Right ventricle myocardium inferior (tissue), 1 donor: ENCODE results near the gene HOATZ. TPM values are rescaled to one million over a fixed set of nuclear protein-coding genes. Genes with fewer than 3 reads are reported as not detected.

Experiments used
- ATAC-seq: fragments of 200-7000 bp; cut with Tn5 transposase; one replicate; pipeline ENCODE4 v1.9.1; 2020; ENCODE audit warnings: mild to moderate bottlenecking, moderate library complexity
- DNase-seq: peaks from one replicate; pipeline ENCODE4 v3.0.0; 2021; ENCODE audit errors: missing footprints
- intact Hi-C: fragments of 100-400 bp; cut with DNase I; formaldehyde crosslinking; loops from one replicate; pipeline ENCODE4 v1.11.0; 2022
- long read RNA-seq: library from polyadenylated mRNA; unstranded; transcript quantifications from one replicate; pipeline ENCODE4 v2.0.0, GENCODE V29; 2021
- total RNA-seq: library from RNA; stranded (reverse); fragmentation: NEBNext Ultra II Directional; extraction: Animal tissue kit (Norgen Biotek cat#: 25700); gene quantifications from one replicate; pipeline ENCODE4 v1.2.1, GENCODE V29; 2021
- donor health status: DM: no; HTN: yes; CAD: no; lungs with severe emphysema.

The HOATZ gene
- total RNA-seq, result not detected
- long read RNA-seq, result 0 reads

DNA sequence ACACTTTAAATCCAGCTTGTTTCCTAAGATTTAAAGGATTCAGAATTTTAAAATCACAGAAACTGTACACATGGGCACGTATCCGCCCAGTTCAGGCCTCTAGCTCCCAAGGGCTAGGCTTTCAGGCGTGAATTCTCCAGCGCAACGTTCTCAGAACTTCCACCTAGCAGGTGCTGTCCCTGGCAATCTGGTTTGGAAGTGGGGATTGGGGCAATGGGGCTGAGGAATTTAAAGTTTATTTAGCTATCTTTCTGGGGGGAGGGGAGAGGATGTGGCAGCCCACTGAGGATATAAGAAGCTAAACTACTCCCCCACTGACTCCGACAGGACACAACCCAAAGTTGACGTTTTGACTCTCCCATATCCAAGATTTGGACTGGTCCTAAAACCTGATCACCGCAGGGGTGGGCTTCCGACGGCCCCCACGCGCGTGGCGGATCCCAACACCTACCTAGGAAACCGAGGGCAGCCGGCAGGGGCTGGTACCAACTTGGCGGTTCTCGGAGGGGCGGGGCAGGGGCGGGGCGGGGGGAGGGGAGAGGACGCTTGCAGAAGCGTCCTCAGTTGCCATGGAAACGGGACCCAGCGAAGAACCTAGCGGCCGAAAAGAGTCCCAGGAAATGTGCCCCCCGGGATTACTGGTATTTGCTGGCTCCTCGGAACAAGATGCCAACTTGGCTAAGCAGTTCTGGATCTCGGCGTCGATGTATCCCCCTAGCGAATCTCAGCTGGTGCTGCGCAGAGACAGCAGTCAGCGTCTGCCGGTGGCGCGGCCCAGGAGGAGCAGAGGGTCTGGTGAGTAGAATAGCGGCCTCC is at the start of gene HOATZ:
Gene HOATZ (plus strand): TSS at position 563 of the 816 bp plus-strand sequence. CDS start 7 bp downstream, at position 570.
- no peak for ATAC-seq
- intact Hi-C loops, result no loop called here

GRCh38 chr11:111465400-111465799 is 49.2 kb upstream of the HOATZ start:
- intact Hi-C loops, result no loop called here
- ATAC-seq, result no peak
- DNase-seq, result no peak

More for the DNA sequence above, at the start of gene HOATZ:
- no peak for DNase-seq

DNA sequence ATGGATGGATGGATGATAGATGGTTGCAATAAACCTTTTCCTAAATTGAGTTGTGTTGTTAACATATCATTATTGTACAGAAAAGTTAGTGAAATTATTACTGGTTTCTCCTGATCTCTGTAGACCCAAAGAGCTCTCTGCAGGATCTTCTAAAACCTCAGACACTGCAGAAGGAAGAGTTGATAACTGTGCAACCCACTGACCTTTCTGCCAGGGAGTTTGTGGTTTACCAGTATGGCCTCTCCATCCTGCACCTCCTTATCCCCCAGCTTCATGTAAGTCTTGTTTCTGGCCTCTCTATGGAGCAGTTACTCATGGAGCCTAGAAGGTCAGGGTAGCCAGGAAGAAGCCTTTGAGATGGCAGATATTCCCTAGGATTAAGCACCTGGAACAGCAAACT is 48.0 kb upstream of the HOATZ start:
- DNase-seq (no peak), ATAC-seq (no peak)
- intact Hi-C loops, result no loop called here

GRCh38 chr11:111469200-111469599 is 45.4 kb upstream of the HOATZ start:
- ATAC-seq, result no peak
- intact Hi-C loops, result no loop called here

DNA sequence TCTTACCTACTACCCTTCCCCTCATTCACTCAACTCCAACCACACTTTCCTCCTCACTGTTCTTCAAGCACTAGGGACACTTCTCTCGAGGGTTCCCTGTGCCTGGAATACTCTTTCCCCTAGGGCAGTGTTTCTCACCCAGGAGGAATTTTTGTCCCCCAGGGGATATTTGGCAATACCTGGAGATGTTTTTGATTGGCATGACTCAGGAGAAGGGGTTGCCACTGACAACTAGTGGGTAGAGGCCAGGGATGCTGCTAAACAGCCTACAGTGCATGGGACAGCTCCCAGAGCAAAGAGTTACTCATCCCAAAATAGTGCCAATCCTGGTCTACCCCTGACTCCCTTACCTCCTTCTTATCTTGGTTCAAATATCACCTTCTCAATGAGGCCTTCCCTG is 42.4 kb upstream of the HOATZ start:
- ATAC-seq, result no peak
- DNase-seq, result no peak
- intact Hi-C loops, result no loop called here

More at GRCh38 chr11:111469200-111469599, 45.4 kb upstream of the HOATZ start:
- DNase-seq, result no peak

GRCh38 chr11:111474432-111474831 is 40.1 kb upstream of the HOATZ start:
- ATAC-seq (no peak), DNase-seq (no peak)
- intact Hi-C loops, result no loop called here

- intact Hi-C loops, result no loop called here
- DNase-seq, result no peak
- ATAC-seq, result no peak
Measured at GRCh38 chr11:111476366-111476765, 38.2 kb upstream of the HOATZ start.

- intact Hi-C loops, result no loop called here
- DNase-seq (no peak), ATAC-seq (no peak)
Measured at GRCh38 chr11:111476956-111477355, 37.6 kb upstream of the HOATZ start.

DNA sequence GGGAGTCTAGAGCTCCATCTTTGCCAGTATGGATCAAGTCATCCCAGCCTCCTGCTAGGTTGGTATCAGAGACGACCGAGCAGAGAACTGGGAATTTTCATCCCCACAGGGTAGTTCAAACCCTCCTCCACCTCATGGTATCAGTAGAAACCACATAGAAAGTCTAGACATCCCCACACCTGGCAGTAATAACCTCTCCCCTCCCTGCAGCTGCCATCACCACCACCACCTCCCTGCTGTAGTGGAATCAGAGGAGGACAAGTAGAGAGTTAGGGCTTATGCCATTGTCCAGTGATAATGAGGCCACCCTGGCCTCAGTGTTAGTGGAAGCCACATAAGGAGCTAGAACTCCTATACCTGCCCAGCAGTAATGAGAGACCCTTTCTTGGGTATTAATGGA is 36.7 kb upstream of the HOATZ start:
- intact Hi-C loops, result no loop called here
- no peak for DNase-seq
- no peak for ATAC-seq

GRCh38 chr11:111479666-111480065 is 34.9 kb upstream of the HOATZ start:
- no peak for ATAC-seq
- intact Hi-C loops, result no loop called here
- DNase-seq, result no peak

DNA sequence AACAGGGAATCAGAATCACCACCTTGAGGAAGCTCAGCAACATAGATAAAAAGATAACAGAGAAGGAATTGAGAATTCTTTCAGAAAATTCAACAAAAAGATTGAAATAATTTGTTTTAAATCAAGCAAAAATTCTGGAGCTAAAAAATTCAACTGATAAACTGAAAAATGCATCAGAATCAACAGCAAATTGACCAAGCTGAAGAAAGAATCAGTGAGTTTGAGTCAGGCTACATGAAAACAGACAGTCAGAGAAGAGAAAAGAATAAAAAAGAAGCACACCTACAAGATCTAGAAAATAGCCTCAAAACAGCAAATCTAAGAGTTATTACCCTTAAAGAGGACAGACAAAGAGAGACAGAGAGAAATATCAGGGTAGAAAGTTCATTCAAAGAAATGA is 31.1 kb upstream of the HOATZ start:
- DNase-seq, result no peak
- intact Hi-C loops, result no loop called here
- no peak for ATAC-seq

DNA sequence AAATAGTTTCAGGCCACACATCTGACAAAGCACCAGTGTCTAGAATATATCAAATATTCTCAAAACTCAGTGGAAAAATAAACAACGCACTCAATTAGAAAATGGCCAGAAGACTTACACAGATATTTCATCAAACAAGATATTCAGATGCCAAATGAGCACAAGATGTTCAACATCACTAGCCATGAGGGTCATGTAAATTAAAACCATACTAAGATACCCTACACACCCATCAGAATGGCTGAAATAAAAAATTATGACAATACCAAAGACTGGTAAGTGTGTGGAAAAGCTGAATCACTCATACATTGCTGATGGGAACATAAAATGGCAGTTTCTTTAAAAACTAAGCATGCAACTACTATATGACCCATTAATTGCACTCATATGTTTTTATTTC is 24.1 kb upstream of the HOATZ start:
- no peak for ATAC-seq
- intact Hi-C loops, result no loop called here
- no peak for DNase-seq

- ATAC-seq (no peak), DNase-seq (no peak)
- intact Hi-C loops, result no loop called here
Measured at GRCh38 chr11:111494040-111494439, 20.5 kb upstream of the HOATZ start.

DNA sequence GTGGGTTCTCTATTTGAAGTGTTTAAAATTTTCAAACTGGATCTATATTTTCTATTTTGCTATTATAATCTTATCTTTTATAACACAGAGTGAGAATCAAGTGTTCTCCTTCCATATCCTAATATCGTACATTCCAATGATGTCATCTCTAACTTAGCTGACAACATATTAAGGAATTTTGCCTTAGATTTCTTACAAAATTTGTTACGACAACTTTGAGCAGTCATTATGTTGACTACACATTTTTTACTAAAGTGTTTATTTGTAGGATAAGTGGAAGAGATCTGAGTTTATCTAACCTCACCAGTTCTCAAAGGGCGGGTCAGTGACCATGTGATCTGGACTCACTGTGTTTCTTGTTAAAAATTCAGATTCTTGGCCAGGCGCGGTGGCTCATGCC is 15.1 kb upstream of the HOATZ start:
- DNase-seq, result no peak
- intact Hi-C loops, result no loop called here
- no peak for ATAC-seq

- ATAC-seq, result no peak
- no peak for DNase-seq
- intact Hi-C loops, result no loop called here
Measured at GRCh38 chr11:111500481-111500880, 14.1 kb upstream of the HOATZ start.

- ATAC-seq, result no peak
- intact Hi-C loops, result no loop called here
- DNase-seq, result no peak
Measured at GRCh38 chr11:111502611-111503010, 12.0 kb upstream of the HOATZ start.

DNA sequence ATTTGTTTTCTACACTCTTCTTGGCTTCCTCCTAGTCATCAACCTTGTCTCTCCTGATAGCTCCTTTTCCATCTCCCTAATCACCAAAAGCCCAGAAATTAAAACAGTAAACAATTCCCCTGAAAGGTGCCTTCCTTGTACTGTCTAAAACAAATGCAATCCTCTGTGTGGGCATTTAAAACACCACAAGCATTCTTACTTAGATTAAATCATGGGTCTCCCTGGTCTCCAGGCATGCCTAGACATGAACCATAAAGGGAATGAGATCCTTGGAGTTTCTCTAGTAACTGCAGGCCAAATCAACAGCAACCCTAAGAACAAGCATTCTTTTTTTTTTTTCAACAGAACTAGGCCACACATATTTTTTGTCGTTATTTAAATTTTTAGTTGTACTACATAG is 4.3 kb upstream of the HOATZ start:
- DNase-seq, result no peak
- intact Hi-C loops, result no loop called here
- no peak for ATAC-seq

DNA sequence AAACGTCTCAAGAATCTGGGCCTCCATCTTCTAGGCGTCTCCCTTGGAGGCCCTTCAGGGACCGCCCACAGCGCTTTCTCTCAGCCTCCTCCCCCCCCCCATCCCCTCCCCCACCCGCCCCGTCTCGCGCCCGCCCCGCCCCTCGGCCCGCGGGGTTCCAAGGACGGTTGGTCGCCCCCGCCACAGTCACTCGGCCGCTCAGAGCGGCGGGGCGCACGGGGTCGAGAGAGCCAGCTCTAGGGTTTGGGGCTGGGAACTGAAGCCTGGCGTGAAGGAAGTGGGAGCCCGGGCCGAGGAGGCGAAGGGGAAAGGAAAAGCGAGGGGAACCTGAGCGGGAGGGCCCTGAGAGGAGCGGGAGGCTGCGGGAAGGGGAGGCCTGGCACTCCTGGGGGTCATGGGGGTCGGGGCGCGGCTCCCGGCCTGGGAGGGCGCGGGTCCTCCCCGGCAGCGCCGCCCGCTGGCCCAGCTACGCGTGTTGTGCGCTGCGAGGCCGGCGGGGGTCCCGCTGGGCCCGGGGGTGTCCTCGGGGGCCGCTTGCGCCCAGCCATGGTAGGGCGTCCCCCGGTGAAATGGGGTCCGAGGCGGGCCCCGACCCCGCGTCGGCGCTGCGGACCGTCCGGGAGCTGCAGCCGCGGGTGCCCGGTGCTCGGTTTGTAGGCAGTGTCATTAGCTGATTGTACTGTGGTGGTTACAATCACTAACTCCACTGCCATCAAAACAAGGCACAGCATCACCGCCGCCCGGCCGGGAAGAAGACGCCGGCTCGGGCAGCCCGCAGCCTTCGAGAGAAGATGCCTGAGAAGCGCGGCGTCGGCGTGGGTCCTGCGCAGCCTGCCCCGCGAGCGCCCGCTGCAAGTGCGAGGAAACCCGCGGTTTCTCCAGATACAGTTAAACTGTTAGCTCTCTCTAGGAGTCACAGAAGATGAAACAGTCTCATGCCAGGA is 2.0 kb upstream of the HOATZ start, which contains the start of gene BTG4:
Gene BTG4 (minus strand): TSS at position 91 of the 944 bp plus-strand sequence. CDS start 13,610 bp downstream, outside the sequence.
- ATAC-seq (peak; percentile 34), DNase-seq (peak; percentile 64)
- intact Hi-C loops, result no loop called here

- intact Hi-C loops, result no loop called here
- DNase-seq (no peak), ATAC-seq (no peak)
Measured at GRCh38 chr11:111513240-111513605, 1.4 kb upstream of the HOATZ start.

DNA sequence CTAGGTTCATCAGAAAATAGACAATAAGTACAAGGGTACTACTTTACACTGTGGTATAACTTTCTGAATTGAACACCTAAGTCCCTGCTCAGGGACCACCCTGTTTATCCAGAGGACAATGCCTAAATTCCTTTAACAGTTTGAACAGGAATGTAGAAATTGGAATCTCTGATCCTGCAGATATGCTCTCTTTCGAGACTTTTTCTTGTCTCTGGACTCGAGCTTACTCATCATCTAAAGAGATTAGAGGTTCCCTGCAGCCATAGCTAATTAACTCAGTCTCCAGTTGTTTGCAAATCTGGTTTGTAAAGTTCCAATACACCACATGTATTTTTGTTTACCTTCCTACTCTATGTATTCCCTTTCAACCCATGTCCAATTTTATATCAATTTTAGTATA is 1.0 kb downstream of the HOATZ start:
- DNase-seq, result no peak
- no peak for ATAC-seq
- intact Hi-C loops, result no loop called here
